Subcutaneous adipose tissue (tissue), 4 donors: ENCODE data around the gene LIMK1. TPM values are rescaled to one million over a fixed set of nuclear protein-coding genes. Genes with fewer than 3 reads are reported as not detected.

Experiments
- CTCF ChIP-seq: fragments of 450-650 bp; IDR thresholded peaks from one replicate; pipeline ENCODE4 v1.5.1; 2016; ENCODE audit warnings: low read depth, mild to moderate bottlenecking, control low read depth, antibody characterized with exemption, moderate library complexity
- total RNA-seq, 4 donors: library from RNA; depleted of rRNA; stranded (reverse); fragments of >200 nt; gene quantifications; one replicate each; pipeline ENCODE4 v1.1.0, GENCODE V29; 2016

LIMK1 gene
- total RNA-seq = 10 to 100 TPM in 2 of 4 donors, 1 to 10 TPM in 2; 6.4 to 37.6 (median 9.8) TPM

GRCh38 chr7:74083117-74083876 lies at the start of gene LIMK1:
Gene LIMK1, plus strand, starts transcription at chr7:74083804. Its CDS starts 187 bp downstream, at chr7:74083991.
- no peak for TF ChIP-seq CTCF

GRCh38 chr7:74037609-74038008 lies 46.0 kb upstream of the LIMK1 start:
- TF ChIP-seq CTCF = no peak

GRCh38 chr7:74038194-74038961 lies 45.2 kb upstream of the LIMK1 start:
- TF ChIP-seq CTCF = no peak

GRCh38 chr7:74039337-74039736 lies 44.3 kb upstream of the LIMK1 start:
- TF ChIP-seq CTCF = no peak

GRCh38 chr7:74040101-74040790 lies 43.4 kb upstream of the LIMK1 start:
- no peak for TF ChIP-seq CTCF

GRCh38 chr7:74040791-74041520 lies 42.6 kb upstream of the LIMK1 start:
- no peak for TF ChIP-seq CTCF
